HepG2 (cell line): ENCODE measurements around the gene RPS6KA2. TPM values are rescaled to one million over a fixed set of nuclear protein-coding genes. Genes with fewer than 3 reads are reported as not detected.
A peak's percentile ranks its signal among the peaks of the same experiment; 100 is the strongest.

ENCODE experiments used
- ATM ChIP-seq: fragments of 450-650 bp; IDR thresholded peaks from 2 replicates; pipeline ENCODE4 v1.7.1; 2017; ENCODE audit warnings: mild to moderate bottlenecking, borderline replicate concordance
- BRCA1 ChIP-seq: sonication (generic); formaldehyde crosslinking; IDR thresholded peaks from 2 replicates; pipeline ENCODE4 v1.4.0; 2020; ENCODE audit warnings: missing genetic modification reagents
- CTCF ChIP-seq: sonication (generic); formaldehyde crosslinking; IDR thresholded peaks from 2 replicates; pipeline ENCODE4 v1.5.0; 2020; ENCODE audit warnings: mild to moderate bottlenecking, missing genetic modification reagents, moderate library complexity
- DNMT1 ChIP-seq: sonication (generic); formaldehyde crosslinking; IDR thresholded peaks from 2 replicates; pipeline ENCODE4 v1.5.1; 2020; ENCODE audit warnings: mild to moderate bottlenecking, missing genetic modification reagents
- ETS1 ChIP-seq: sonication (generic); formaldehyde crosslinking; IDR thresholded peaks from 2 replicates; pipeline ENCODE4 v1.4.0; 2020; ENCODE audit warnings: missing genetic modification reagents
- JUNB ChIP-seq: sonication (generic); formaldehyde crosslinking; IDR thresholded peaks from 2 replicates; pipeline ENCODE4 v1.8.0; 2022; ENCODE audit warnings: missing genetic modification reagents, mild to moderate bottlenecking, borderline replicate concordance
- MLX ChIP-seq: IDR thresholded peaks from 2 replicates; pipeline ENCODE4 v1.6.1; 2016
- NCOA5 ChIP-seq: sonication (generic); formaldehyde crosslinking; IDR thresholded peaks from 2 replicates; pipeline ENCODE4 v1.4.0; 2020; ENCODE audit warnings: missing genetic modification reagents
- NFYB ChIP-seq: sonication (generic); formaldehyde crosslinking; IDR thresholded peaks from 2 replicates; pipeline ENCODE4 v1.4.0; 2020; ENCODE audit warnings: missing genetic modification reagents
- PBX3 ChIP-seq: sonication (generic); formaldehyde crosslinking; IDR thresholded peaks from 2 replicates; pipeline ENCODE4 v1.8.1; 2023; ENCODE audit warnings: missing genetic modification reagents, inconsistent platforms, borderline replicate concordance
- PHF8 ChIP-seq: sonication (generic); formaldehyde crosslinking; IDR thresholded peaks from 2 replicates; pipeline ENCODE4 v1.5.0; 2020; ENCODE audit warnings: missing genetic modification reagents
- RARA ChIP-seq: IDR thresholded peaks from 2 replicates; pipeline ENCODE4 v1.6.1; 2016; ENCODE audit warnings: missing genetic modification reagents, missing compliant biosample characterization
- SP140L ChIP-seq: sonication (generic); formaldehyde crosslinking; IDR thresholded peaks from 2 replicates; pipeline ENCODE4 v1.4.0; 2020; ENCODE audit warnings: missing genetic modification reagents, borderline replicate concordance
- TEAD2 ChIP-seq: sonication (generic); formaldehyde crosslinking; IDR thresholded peaks from 2 replicates; pipeline ENCODE4 v1.9.0; 2021; ENCODE audit warnings: missing genetic modification reagents
- ZBED4 ChIP-seq: sonication (generic); formaldehyde crosslinking; IDR thresholded peaks from 2 replicates; pipeline ENCODE4 v1.4.0; 2020; ENCODE audit warnings: missing genetic modification reagents, borderline replicate concordance
- ZEB1 ChIP-seq: IDR thresholded peaks from 2 replicates; pipeline ENCODE4 v1.6.1; 2012; ENCODE audit warnings: mild to moderate bottlenecking, low read depth, inconsistent platforms; ENCODE audit not compliant: insufficient replicate concordance
- ZMYM3 ChIP-seq: sonication (generic); formaldehyde crosslinking; IDR thresholded peaks from 2 replicates; pipeline ENCODE4 v1.5.1; 2020; ENCODE audit warnings: mild to moderate bottlenecking, missing genetic modification reagents
- ZNF615 ChIP-seq: sonication (generic); formaldehyde crosslinking; IDR thresholded peaks from 2 replicates; pipeline ENCODE4 v1.5.0; 2020; ENCODE audit warnings: mild to moderate bottlenecking, missing genetic modification reagents, borderline replicate concordance
- ZNF747 ChIP-seq: sonication (generic); formaldehyde crosslinking; IDR thresholded peaks from 2 replicates; pipeline ENCODE4 v1.8.1; 2023; ENCODE audit warnings: missing genetic modification reagents, mild to moderate bottlenecking, borderline replicate concordance
- ZSCAN20 ChIP-seq: sonication (generic); formaldehyde crosslinking; IDR thresholded peaks from 2 replicates; pipeline ENCODE4 v1.4.0; 2020; ENCODE audit warnings: missing genetic modification reagents, mild to moderate bottlenecking, borderline replicate concordance
- polyA plus RNA-seq, 8 experiments: library from polyadenylated mRNA; depleted of rRNA in 3 of 8; stranded (reverse) in 7 of 8; unstranded in 1 of 8; fragments of >200 nt; fragmentation: Illumina TruSeq in 4 of 8; extraction: Trizol in 4 of 8; gene quantifications; 2 replicates each; pipeline versions ENCODE4 v1.2.1 to v1.2.3, GENCODE V29; 2011 to 2016; ENCODE audit warnings: low read depth in 4 of 8, missing spikeins in 1 of 8, mixed read lengths in 1 of 8; ENCODE audit not compliant: insufficient read depth in 1 of 8
- total RNA-seq, 5 experiments: library from RNA; depleted of rRNA; stranded (reverse); fragments of >200 nt; fragmentation: Illumina TruSeq; extraction: Trizol; gene quantifications; 2 replicates each; pipeline ENCODE4 v1.2.3, GENCODE V29; 2016; ENCODE audit warnings: low read depth in 1 of 5

The RPS6KA2 gene
- total and polyA plus RNA-seq, 2 of the 13 experiments (the other 11 are each of a cell fraction or from before 2014, with no cell fraction given), result 0.22 to 0.38 TPM

- peak; percentile 96; the same call in 1 of the 2 replicates for TF ChIP-seq ZBED4 (CRISPR knock-in tag)
- TF ChIP-seq CTCF (CRISPR knock-in tag), result peak; percentile 16
- no peak for TF ChIP-seq ZMYM3 (CRISPR knock-in tag)
- no peak for TF ChIP-seq TEAD2 (CRISPR knock-in tag)
- peak; percentile 36; the same call in 1 of the 2 replicates for TF ChIP-seq RARA (CRISPR knock-in tag)
- TF ChIP-seq ZNF615 (CRISPR knock-in tag), result 0 out of 2 replicates have a peak, but pooled peaks have one; percentile 7
- no peak for TF ChIP-seq ZNF747
- peak; percentile 65; the same call in 1 of the 2 replicates for TF ChIP-seq PHF8 (CRISPR knock-in tag)
- TF ChIP-seq ZSCAN20 (CRISPR knock-in tag), result peak; percentile 79
- no peak; the same call in 1 of the 2 replicates for TF ChIP-seq MLX
- TF ChIP-seq ZEB1, result no peak
- TF ChIP-seq NCOA5, result no peak
- no peak for TF ChIP-seq SP140L (CRISPR knock-in tag)
- 0 out of 2 replicates have a peak, but pooled peaks have one; percentile 84 for TF ChIP-seq DNMT1 (CRISPR knock-in tag)
- peak; percentile 46; the same call in 1 of the 2 replicates for TF ChIP-seq PBX3 (CRISPR knock-in tag)
- no peak for TF ChIP-seq JUNB (CRISPR knock-in tag)
- peak; percentile 96 for TF ChIP-seq BRCA1 (CRISPR knock-in tag)
- peak; percentile 80; the same call in 1 of the 2 replicates for TF ChIP-seq ETS1 (CRISPR knock-in tag)
- peak; percentile 95 for TF ChIP-seq NFYB (CRISPR knock-in tag)
- TF ChIP-seq ATM, result no peak
Measured at GRCh38 chr6:166382933-166383801, 243.9 kb downstream of the RPS6KA2 start, which contains the start of gene MPC1 (continued).
